Skeletal muscle satellite cell (primary cell): ENCODE data around the gene CCDC126.

Experiments
- H3K27me3 ChIP-seq: 2 replicates; pipeline ENCODE4 v1.7.0; 2013; ENCODE audit warnings: low read length; ENCODE audit not compliant: control insufficient read depth, insufficient read depth
- H3K36me3 ChIP-seq: 2 replicates; pipeline ENCODE4 v1.7.0; 2013; ENCODE audit warnings: mild to moderate bottlenecking, control low read depth, low read length; ENCODE audit not compliant: insufficient read depth
- H3K4me1 ChIP-seq: 2 replicates; pipeline ENCODE4 v1.7.0; 2013; ENCODE audit warnings: low read length; ENCODE audit not compliant: control insufficient read depth, insufficient read depth
- H3K4me2 ChIP-seq: 2 replicates; pipeline ENCODE4 v1.7.0; 2013; ENCODE audit warnings: mild to moderate bottlenecking, low read length
- H3K4me3 ChIP-seq: 2 replicates; pipeline ENCODE4 v1.7.0; 2013; ENCODE audit warnings: low read length
- H3K9ac ChIP-seq: 2 replicates; pipeline ENCODE4 v1.7.0; 2013; ENCODE audit warnings: mild to moderate bottlenecking, low read depth, low read length, moderate library complexity
- H3K9me3 ChIP-seq: replicated peaks from 2 replicates; pipeline ENCODE4 v1.7.0; 2013; ENCODE audit warnings: mild to moderate bottlenecking, control low read depth, low read length

The CCDC126 gene

GRCh38 chr7:23633417-23633816 is 36.2 kb downstream of the CCDC126 start:
- Histone ChIP-seq H3K4me3 (no peak overlapping the region), H3K4me2 (no peak overlapping the region), H3K27me3 (no peaks in the 10 kb centered on the region), H3K9ac (no peak overlapping the region), H3K4me1 (no peaks in the 10 kb centered on the region), H3K9me3 (no peaks in the 10 kb centered on the region), H3K36me3 (no peaks in the 10 kb centered on the region)

DNA sequence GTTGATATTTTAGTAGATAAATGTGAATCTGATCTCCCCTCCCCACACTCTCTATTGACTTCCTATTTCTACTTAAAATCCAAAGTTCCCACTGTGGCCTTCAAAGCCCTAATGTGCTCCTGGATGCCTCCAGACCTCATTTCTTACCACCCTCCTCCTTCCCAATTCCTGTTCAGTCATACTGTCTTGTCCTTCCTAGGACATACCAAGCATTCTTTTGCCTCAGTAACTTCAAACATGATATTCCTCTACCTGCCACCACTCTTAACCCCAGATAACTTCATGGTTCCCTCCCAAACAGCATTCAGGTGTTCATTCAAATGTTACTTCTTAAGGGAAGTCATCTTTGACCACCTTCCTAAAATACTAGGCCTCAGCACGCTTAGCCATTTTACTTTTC is 48.6 kb downstream of the CCDC126 start:
- Histone ChIP-seq H3K27me3 (no peaks in the 10 kb centered on the region), H3K4me2 (no peak overlapping the region), H3K4me3 (no peak overlapping the region), H3K9ac (no peak overlapping the region), H3K4me1 (no peaks in the 10 kb centered on the region), H3K36me3 (no peaks in the 10 kb centered on the region), H3K9me3 (no peaks in the 10 kb centered on the region)

DNA sequence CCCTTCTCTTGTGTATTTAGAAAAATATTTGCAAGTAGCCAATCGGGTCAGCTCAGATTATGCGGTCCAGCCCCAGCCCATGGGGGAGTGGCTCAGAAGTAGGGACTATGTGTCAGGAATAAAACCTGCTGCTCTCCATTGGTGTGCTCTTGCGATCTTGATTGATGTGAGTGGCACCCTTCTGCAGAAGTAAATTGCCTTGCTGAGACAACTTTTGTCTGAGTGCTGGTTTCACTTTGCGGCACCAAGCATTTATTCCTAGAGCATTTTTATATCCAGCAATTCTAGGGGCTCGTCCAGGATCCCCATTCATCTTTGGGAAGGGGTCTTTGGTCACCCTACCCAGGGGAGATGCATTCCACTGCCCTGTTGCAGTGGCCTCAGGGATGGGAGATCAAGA is 56.8 kb downstream of the CCDC126 start:
- Histone ChIP-seq H3K27me3 (no peaks in the 10 kb centered on the region), H3K9ac (no peak overlapping the region), H3K4me2 (no peak overlapping the region), H3K4me3 (no peak overlapping the region), H3K4me1 (no peaks in the 10 kb centered on the region), H3K36me3 (no peaks in the 10 kb centered on the region), H3K9me3 (peaks cover 7% of the 10 kb centered on the region)

DNA sequence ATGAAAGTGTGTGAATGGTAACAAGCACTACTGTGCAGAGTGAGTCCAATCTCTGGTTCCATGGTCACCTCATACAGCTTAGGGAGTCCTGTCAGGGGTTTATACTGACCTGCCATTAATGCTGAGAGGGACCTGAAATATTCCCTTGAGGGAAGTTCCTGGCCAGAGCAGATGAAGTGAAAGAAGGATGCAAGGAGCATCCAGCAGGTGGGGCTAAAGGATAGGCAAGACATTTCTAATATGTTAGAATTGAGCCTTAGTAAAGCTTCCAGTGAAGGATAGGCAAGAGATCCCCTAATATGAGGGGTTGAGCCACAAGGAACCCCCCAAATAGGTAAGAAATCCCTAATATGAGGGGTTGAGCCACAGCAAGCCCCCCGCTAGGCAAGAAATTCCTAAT is 57.3 kb downstream of the CCDC126 start:
- Histone ChIP-seq H3K9ac (no peak overlapping the region), H3K4me1 (no peaks in the 10 kb centered on the region), H3K4me3 (no peak overlapping the region), H3K4me2 (no peak overlapping the region), H3K27me3 (no peaks in the 10 kb centered on the region), H3K36me3 (no peaks in the 10 kb centered on the region), H3K9me3 (peaks cover 7% of the 10 kb centered on the region)

DNA sequence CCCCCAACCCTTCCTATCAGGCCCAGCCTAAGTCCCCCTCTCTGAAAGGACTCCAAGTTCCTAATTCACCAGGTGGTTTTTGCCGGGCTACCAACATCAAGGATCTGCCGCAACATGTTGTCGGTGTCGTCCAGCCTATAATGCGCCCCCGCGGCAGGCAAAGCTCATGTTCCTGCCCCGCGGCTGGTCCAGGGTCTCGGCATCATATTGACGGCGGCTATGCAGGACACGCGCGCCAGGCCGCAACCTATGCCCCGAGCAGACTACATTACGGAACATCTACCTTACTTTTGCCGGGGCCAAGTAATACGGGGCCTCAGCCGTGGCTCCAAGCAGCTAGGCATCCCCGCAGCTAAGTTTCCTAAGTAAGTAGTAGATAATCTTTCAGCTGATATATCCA is 58.3 kb downstream of the CCDC126 start:
- no peak overlapping the region for H3K4me2 ChIP-seq
- H3K9ac ChIP-seq, result no peak overlapping the region
- no peaks in the 10 kb centered on the region for H3K36me3 ChIP-seq
- no peaks in the 10 kb centered on the region for H3K27me3 ChIP-seq
- peaks cover 7% of the 10 kb centered on the region for H3K9me3 ChIP-seq
- H3K4me3 ChIP-seq, result no peak overlapping the region
- H3K4me1 ChIP-seq, result no peaks in the 10 kb centered on the region

DNA sequence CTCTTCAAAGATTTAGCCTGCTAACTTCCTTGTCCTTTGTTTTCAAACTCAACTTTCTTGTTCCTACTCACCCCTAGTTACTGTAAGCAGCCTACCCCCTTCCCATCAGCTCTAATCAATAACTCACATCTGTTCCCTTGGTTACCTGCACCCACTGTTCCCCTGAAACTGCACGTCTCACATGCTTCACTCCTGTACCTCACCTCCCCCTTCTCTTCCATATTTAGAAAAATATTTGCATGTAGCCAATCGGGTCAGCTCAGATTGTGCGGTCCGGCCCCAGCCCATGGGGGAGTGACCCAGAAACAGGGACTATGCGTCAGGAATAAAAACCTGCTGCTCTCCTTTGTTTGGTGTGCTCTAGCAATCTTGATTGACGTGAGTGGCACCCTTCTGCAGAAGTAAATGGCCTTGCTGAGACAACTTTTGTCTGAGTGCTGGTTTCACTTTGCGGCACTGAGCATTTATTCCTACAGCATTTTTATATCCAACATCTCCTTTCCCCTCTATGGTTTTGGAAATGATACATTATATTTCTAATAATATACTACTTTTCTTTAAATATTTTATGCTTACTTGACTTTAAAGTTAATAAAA is 61.7 kb downstream of the CCDC126 start:
- H3K27me3 ChIP-seq, result no peaks in the 10 kb centered on the region
- H3K4me3 ChIP-seq, result no peak overlapping the region
- no peaks in the 10 kb centered on the region for H3K36me3 ChIP-seq
- no peaks in the 10 kb centered on the region for H3K4me1 ChIP-seq
- H3K9ac ChIP-seq, result no peak overlapping the region
- H3K9me3 ChIP-seq, result peaks cover 5% of the 10 kb centered on the region
- H3K4me2 ChIP-seq, result no peak overlapping the region

GRCh38 chr7:23661385-23661784 is 64.2 kb downstream of the CCDC126 start:
- Histone ChIP-seq H3K9me3 (no peaks in the 10 kb centered on the region), H3K27me3 (no peaks in the 10 kb centered on the region), H3K4me3 (no peak overlapping the region), H3K36me3 (no peaks in the 10 kb centered on the region), H3K4me2 (no peak overlapping the region), H3K9ac (no peak overlapping the region), H3K4me1 (no peaks in the 10 kb centered on the region)

DNA sequence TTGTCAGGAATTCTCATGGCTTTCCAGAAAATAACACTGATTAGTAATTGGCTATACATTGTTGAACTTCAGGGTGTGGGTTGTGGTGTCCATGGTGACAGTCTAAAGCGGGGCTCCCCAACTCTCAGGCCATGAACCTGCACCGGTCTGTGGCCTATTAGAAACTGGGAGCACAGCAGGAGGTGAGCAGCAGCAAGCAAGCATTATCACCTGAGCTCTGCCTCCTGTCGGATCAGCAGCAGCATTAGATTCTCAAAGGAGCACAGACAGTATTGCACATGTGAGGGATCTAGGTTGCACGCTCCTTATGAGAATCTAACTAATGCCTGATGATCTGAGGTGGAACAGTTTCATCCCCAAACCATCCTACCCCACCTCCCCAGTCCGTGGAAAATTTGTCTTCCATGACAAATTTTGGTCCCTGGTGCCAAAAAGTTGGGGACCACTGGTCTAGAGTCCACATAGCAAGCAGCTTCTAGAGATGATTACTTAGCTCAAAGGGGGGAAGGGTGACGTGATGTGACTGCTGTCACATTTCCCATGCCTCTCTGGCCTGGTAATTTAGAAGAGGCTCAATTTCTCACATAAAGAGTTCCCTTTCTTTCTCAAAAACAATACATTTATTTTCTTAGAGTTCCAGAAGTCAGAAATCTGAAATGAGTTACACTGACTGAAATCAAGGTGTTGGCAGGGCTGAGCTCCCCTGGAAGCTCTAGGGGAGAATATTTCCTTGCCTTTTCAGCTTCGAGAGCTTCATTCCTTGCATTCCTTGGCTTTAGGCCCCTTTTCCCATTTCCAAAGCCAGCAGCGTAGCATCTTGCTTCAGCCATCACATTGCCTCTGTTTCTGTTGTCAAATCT is 65.2 kb downstream of the CCDC126 start:
- Histone ChIP-seq H3K4me1 (no peaks in the 10 kb centered on the region), H3K4me2 (no peak overlapping the region), H3K9ac (no peak overlapping the region), H3K36me3 (no peaks in the 10 kb centered on the region), H3K27me3 (no peaks in the 10 kb centered on the region), H3K4me3 (no peak overlapping the region), H3K9me3 (no peaks in the 10 kb centered on the region)

GRCh38 chr7:23662984-23663313 is 65.8 kb downstream of the CCDC126 start:
- Histone ChIP-seq H3K27me3 (no peaks in the 10 kb centered on the region), H3K4me3 (no peak overlapping the region), H3K4me2 (no peak overlapping the region), H3K9ac (no peak overlapping the region), H3K4me1 (no peaks in the 10 kb centered on the region), H3K36me3 (no peaks in the 10 kb centered on the region), H3K9me3 (no peaks in the 10 kb centered on the region)

DNA sequence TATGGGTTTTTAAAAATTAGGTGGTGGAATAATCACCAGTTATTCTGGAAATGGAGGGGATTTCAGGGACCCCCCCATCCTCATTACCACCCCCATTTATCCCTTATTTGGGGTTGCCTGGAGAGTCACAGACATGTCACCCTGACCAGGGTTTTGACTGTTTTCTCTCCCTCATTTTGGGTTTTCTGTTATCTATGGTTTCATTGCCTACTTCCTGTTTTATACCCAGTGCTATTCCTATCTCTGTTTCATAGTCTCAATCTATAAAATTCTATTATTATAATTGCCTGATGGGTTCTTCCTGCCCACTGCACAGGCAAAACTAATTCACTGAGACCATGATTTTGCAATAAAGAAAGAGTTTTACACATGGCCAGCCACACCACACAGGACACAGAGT is 66.9 kb downstream of the CCDC126 start:
- no peak overlapping the region for H3K4me3 ChIP-seq
- no peaks in the 10 kb centered on the region for H3K36me3 ChIP-seq
- H3K4me1 ChIP-seq, result no peaks in the 10 kb centered on the region
- no peak overlapping the region for H3K9ac ChIP-seq
- H3K9me3 ChIP-seq, result no peaks in the 10 kb centered on the region
- H3K4me2 ChIP-seq, result no peak overlapping the region
- no peaks in the 10 kb centered on the region for H3K27me3 ChIP-seq

DNA sequence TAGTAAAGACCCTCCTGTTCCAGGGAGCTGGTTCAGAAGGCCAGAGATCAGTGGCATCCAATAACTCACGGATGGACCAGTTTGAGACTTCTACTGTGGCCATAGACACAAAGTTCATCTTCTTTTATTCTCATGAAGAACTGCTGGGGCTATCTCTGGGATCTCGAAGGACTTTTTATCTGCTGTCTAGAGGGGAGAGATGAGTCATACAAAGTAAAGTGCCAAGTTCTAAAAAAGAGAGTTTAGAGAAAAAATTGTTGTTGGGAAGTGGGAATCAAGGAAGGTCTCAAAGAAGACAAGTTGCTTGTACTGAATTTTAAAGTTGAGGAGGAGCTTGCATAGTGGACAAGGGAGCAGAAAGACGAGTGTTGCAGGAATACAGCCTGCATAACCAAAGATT is 74.9 kb downstream of the CCDC126 start:
- Histone ChIP-seq H3K4me3 (no peak overlapping the region), H3K36me3 (no peaks in the 10 kb centered on the region), H3K4me1 (no peaks in the 10 kb centered on the region), H3K4me2 (no peak overlapping the region), H3K9ac (no peak overlapping the region), H3K27me3 (peaks cover 11% of the 10 kb centered on the region), H3K9me3 (no peaks in the 10 kb centered on the region)

DNA sequence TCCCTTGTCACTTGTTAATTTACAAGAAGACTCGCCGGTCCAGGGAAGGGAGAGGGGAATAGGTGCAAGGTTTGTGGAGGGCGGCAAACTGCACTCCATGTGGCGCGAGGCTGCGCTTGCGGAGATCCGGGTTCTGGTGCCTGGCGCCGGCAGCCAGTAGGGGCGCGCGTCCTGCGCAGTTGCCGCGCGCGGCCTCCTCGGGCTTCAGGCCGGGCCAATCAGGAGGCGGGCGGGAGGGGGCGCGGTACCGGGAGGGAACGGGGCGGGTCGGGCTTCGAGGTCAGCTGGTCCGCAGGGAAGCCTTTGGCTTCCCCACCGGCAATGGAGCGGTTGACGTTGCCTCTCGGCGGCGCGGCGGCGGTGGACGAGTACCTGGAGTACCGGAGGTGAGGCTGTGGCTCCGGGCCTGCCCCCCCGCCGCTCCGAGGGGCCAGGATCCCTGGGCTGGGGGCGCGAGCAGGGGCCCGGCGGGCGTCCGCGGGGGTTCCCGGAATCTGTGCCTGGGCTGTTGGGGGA is 82.8 kb downstream of the CCDC126 start, which contains the start of gene FAM221A:
TSS of gene FAM221A (plus strand) at position 302 of the 516 bp plus-strand sequence. CDS start at position 322, 20 bp downstream.
- Histone ChIP-seq H3K4me3 (peak within 1 kb of the TSS; percentile 73), H3K27me3 (peaks cover 1% of the 10 kb centered on the region), H3K4me2 (peak within 1 kb of the TSS; percentile 86), H3K4me1 (peaks cover 13% of the 10 kb centered on the region), H3K36me3 (no peaks in the 10 kb centered on the region), H3K9me3 (no peaks in the 10 kb centered on the region), H3K9ac (peak within 1 kb of the TSS; percentile 34)
